ENCODE measurements around the gene ZNF846.
A peak's percentile ranks its signal among the peaks of the same experiment; 100 is the strongest.
"Not testable (repeated sequence)": the region's sequence is repeated elsewhere in the genome, so short reads cannot be mapped to it uniquely, and the experiment has no call there.

Gene ZNF846

DNA sequence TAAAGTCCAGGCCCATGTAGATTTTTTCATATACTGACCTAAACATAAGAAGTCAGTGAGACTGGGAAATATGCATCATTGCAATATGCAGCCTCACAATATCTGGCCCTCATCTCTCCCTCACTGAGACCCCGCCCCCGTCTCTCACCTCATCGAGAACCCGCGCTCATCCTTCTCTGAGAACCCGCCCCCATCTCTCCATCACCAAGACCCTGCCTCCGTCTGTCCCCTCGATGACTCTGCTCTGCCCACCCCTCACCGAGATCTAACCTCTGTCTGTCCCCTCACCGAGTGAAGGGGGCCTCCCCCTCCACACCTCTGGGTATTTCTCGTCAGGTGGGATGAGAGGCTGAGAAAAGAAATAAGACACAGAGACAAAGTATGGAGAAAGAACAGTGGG lies 20.5 kb upstream of the ZNF846 start:
- no peak overlapping the region for H3K9ac ChIP-seq (ENCODE audit: insufficient read length, low read depth)
- no peak for DNase-seq (ENCODE audit: low read depth, low spot score)
- TF ChIP-seq YY1 (IDR thresholded peaks at IDR 0.05; ENCODE audit: insufficient read depth, insufficient read length) (no peak), SUZ12 (IDR thresholded peaks at IDR 0.05; ENCODE audit: extremely low read depth, insufficient read depth, insufficient read length) (no peak), ZNF274 (IDR thresholded peaks at IDR 0.05; ENCODE audit: low read depth, low read length) (no peak)

DNA sequence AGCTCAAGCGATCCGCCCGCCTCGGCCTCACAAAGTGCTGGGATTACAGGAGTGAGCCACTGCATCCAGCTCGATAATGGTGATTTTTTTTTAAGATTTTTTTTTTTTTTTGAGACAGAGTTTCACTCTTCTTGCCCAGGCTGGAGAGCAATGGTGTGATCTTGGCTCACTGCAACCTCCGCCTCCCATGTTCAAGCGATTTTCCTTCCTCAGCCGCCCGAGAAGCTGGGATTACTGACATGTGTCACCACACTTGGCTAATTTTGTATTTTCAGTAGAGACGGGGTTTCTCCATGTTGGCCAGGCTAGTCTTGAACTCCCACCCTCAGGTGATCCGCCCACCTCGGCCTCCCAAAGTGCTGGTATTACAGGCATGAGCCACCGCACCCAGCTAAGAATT lies 20.1 kb upstream of the ZNF846 start:
- H3K36me3 ChIP-seq (ENCODE audit: insufficient read depth, insufficient read length, low read length); H3K9ac ChIP-seq (ENCODE audit: insufficient read length, low read depth); H3K9me3 ChIP-seq (ENCODE audit: insufficient read depth, low read length); H3K4me3 ChIP-seq (ENCODE audit: insufficient read length, low read depth); H3K4me1 ChIP-seq (ENCODE audit: insufficient read depth, insufficient read length); DNase-seq (ENCODE audit: low read depth, low spot score); H3K27me3 ChIP-seq (ENCODE audit: insufficient read depth, insufficient read length): not testable (repeated sequence)

More for the DNA sequence above, 20.5 kb upstream of the ZNF846 start:
- H3K4me3 ChIP-seq (ENCODE audit: insufficient read length, low read depth): no peak overlapping the region
- no peaks in the 10 kb centered on the region for H3K27me3 ChIP-seq (ENCODE audit: insufficient read depth, insufficient read length)
- H3K36me3 ChIP-seq (ENCODE audit: insufficient read depth, insufficient read length, low read length): no peaks in the 10 kb centered on the region
- no peaks in the 10 kb centered on the region for H3K9me3 ChIP-seq (ENCODE audit: insufficient read depth, low read length)
- H3K4me1 ChIP-seq (ENCODE audit: insufficient read depth, insufficient read length): peaks cover 7% of the 10 kb centered on the region

DNA sequence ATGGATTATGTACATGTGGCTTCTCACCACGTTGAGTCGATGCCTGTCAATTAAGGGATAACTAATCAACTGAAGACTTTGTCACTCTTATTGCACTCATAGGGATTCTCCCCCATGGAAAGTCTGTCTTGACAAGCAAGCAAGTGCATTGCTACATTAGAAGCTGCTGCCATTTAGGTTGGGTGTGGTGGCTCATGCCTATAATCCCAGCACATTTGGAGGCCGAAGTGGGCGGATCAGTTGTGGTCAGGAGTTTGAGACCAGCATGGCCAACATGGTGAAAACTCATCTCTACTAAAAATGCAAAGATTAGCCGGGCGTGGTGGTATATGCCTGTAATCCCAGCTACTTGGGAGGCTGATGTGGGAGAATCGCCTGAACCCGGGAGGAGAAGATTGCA lies 18.3 kb upstream of the ZNF846 start:
- Histone ChIP-seq H3K4me3 (ENCODE audit: insufficient read length, low read depth) (no peak overlapping the region), H3K9ac (ENCODE audit: insufficient read length, low read depth) (no peak overlapping the region), H3K4me1 (ENCODE audit: insufficient read depth, insufficient read length) (peaks cover 7% of the 10 kb centered on the region), H3K27me3 (ENCODE audit: insufficient read depth, insufficient read length) (no peaks in the 10 kb centered on the region), H3K9me3 (ENCODE audit: insufficient read depth, low read length) (no peaks in the 10 kb centered on the region), H3K36me3 (ENCODE audit: insufficient read depth, insufficient read length, low read length) (no peaks in the 10 kb centered on the region)
- TF ChIP-seq SUZ12 (IDR thresholded peaks at IDR 0.05; ENCODE audit: extremely low read depth, insufficient read depth, insufficient read length) (no peak), YY1 (IDR thresholded peaks at IDR 0.05; ENCODE audit: insufficient read depth, insufficient read length) (no peak), ZNF274 (IDR thresholded peaks at IDR 0.05; ENCODE audit: low read depth, low read length) (no peak)
- DNase-seq (ENCODE audit: low read depth, low spot score): no peak

DNA sequence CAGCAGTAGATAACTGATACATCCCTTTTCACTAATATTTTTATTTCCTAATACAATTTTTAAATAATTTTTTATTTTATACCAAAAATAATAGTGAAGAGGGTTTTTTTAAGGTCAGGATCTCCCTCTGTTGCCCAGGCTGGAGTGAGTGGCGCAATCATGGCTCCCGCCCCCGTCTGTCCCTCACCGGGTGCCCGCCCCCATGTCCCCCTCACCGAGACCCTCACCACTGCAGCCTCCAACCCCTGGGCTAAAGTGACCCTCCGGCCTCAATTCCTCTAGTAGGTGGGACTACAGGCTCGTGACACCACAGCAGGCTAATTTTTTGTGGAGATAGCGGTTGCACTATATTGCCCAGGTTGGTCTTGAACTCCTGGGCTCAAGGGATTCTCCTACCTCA lies 17.8 kb upstream of the ZNF846 start:
- TF ChIP-seq ZNF274 (IDR thresholded peaks at IDR 0.05; ENCODE audit: low read depth, low read length) (no peak), SUZ12 (IDR thresholded peaks at IDR 0.05; ENCODE audit: extremely low read depth, insufficient read depth, insufficient read length) (no peak), YY1 (IDR thresholded peaks at IDR 0.05; ENCODE audit: insufficient read depth, insufficient read length) (no peak)
- Histone ChIP-seq H3K27me3 (ENCODE audit: insufficient read depth, insufficient read length) (no peaks in the 10 kb centered on the region), H3K36me3 (ENCODE audit: insufficient read depth, insufficient read length, low read length) (no peaks in the 10 kb centered on the region), H3K9ac (ENCODE audit: insufficient read length, low read depth) (peak overlapping the region; percentile 90), H3K9me3 (ENCODE audit: insufficient read depth, low read length) (no peaks in the 10 kb centered on the region), H3K4me1 (ENCODE audit: insufficient read depth, insufficient read length) (peaks cover 7% of the 10 kb centered on the region), H3K4me3 (ENCODE audit: insufficient read length, low read depth) (peak overlapping the region; percentile 64)
- DNase-seq (ENCODE audit: low read depth, low spot score): no peak

DNA sequence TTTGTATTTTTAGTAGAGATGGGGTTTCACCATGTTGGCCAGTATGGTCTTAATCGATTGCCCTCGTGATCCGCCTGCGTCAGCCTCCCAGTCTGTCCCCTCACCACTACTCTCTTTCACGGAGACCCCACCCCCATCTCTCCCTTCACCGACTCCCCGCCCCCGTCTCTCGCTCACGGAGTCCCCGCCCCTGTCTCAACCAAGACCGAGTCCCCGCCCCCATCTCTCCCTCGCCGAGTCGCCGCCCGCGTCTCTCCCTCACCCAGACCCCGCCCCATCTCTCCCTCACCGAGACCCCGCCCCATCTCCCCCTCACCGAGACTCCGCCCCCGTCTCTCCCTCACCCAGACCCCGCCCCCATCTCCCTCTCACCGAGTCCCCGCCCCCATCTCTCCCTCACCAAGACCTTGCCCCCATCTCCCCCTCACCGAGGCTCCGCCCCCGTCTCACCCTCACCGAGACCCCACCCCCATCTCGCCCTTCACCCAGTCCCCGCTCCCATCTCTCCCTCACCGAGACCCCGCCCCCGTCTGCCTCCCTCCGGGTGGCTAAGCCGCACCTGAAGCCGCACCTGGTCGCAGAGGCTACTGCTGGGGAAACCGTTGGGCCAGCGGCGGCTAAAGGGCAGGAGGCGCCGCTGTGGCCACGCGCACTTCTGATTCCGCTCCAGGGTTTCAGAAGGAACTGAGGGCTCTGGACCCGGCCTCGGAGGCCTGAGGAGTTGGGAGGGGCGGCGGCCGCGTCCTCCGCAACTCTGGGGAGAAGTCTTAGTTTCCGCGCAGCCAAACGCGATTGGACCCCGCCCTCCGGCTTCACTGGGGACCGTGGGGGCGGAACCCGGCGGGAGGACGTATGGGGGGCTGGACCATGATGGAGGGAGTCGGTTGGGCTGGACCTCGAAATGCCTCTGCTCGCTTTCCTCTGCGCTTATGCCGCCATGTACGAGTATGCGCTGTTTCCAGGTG lies 17.1 kb upstream of the ZNF846 start:
- Histone ChIP-seq H3K4me3 (ENCODE audit: insufficient read length, low read depth) (peak overlapping the region; percentile 64), H3K36me3 (ENCODE audit: insufficient read depth, insufficient read length, low read length) (no peaks in the 10 kb centered on the region), H3K27me3 (ENCODE audit: insufficient read depth, insufficient read length) (no peaks in the 10 kb centered on the region), H3K9me3 (ENCODE audit: insufficient read depth, low read length) (no peaks in the 10 kb centered on the region), H3K9ac (ENCODE audit: insufficient read length, low read depth) (peak overlapping the region; percentile 90), H3K4me1 (ENCODE audit: insufficient read depth, insufficient read length) (peaks cover 5% of the 10 kb centered on the region)
- DNase-seq (ENCODE audit: low read depth, low spot score): peak; percentile 97
- TF ChIP-seq SUZ12 (IDR thresholded peaks at IDR 0.05; ENCODE audit: extremely low read depth, insufficient read depth, insufficient read length) (no peak), YY1 (IDR thresholded peaks at IDR 0.05; ENCODE audit: insufficient read depth, insufficient read length) (no peak), ZNF274 (IDR thresholded peaks at IDR 0.05; ENCODE audit: low read depth, low read length) (no peak)

DNA sequence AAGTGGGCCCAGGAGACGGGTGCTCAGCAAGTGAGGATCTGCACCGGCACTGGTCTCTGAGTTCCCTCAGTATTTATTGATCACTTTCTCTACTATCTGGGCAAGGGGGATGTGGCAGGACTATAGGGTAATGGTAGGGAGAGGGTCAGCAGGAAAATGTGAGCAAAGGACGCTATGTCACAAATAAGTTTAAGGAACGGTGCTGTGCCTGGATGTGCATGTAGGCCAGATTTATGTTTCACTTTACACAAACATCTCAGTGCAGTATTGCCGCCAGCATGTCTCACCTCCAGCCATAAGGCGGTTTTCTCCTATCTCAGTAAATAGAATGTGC lies 15.6 kb upstream of the ZNF846 start:
- peak overlapping the region; percentile 12 for H3K9ac ChIP-seq (ENCODE audit: insufficient read length, low read depth)
- H3K36me3 ChIP-seq (ENCODE audit: insufficient read depth, insufficient read length, low read length); H3K4me3 ChIP-seq (ENCODE audit: insufficient read length, low read depth): not testable (repeated sequence)

DNA sequence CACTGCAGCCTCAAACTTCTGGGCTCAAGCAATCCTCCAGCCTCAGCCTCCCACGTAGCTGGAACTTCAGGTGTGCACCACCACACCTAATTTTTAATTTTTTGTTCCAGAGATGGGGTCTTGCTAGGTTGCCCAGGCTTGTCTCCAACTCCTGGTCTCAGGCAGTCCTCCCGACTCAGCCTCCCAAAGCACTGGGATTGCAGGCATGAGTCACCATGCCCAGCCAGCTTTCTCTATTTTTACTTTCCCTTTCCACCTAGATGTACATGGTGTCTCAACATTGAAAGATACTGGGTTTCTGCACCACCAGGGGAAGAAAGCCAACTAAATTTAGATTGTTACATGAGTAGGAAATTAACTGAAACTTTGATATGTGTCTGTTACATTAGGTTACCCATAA lies 13.8 kb upstream of the ZNF846 start:
- no peak for DNase-seq (ENCODE audit: low read depth, low spot score)
- Histone ChIP-seq H3K36me3 (ENCODE audit: insufficient read depth, insufficient read length, low read length) (no peaks in the 10 kb centered on the region), H3K9me3 (ENCODE audit: insufficient read depth, low read length) (no peaks in the 10 kb centered on the region), H3K27me3 (ENCODE audit: insufficient read depth, insufficient read length) (no peaks in the 10 kb centered on the region), H3K4me3 (ENCODE audit: insufficient read length, low read depth) (no peak overlapping the region), H3K9ac (ENCODE audit: insufficient read length, low read depth) (no peak overlapping the region), H3K4me1 (ENCODE audit: insufficient read depth, insufficient read length) (no peaks in the 10 kb centered on the region)
- TF ChIP-seq ZNF274 (IDR thresholded peaks at IDR 0.05; ENCODE audit: low read depth, low read length): no peak

More for the DNA sequence above, 15.6 kb upstream of the ZNF846 start:
- H3K27me3 ChIP-seq (ENCODE audit: insufficient read depth, insufficient read length); H3K9me3 ChIP-seq (ENCODE audit: insufficient read depth, low read length); DNase-seq (ENCODE audit: low read depth, low spot score); H3K4me1 ChIP-seq (ENCODE audit: insufficient read depth, insufficient read length): not testable (repeated sequence)
